NB4 (cell line): ENCODE data around the gene TBC1D2B.

Source experiments
- POLR2A ChIP-seq: IDR thresholded peaks from 2 replicates; pipeline ENCODE4 v1.6.1; 2011; ENCODE audit warnings: mild to moderate bottlenecking; ENCODE audit not compliant: insufficient read length; ENCODE audit errors: extremely low read depth
- TF ChIP-seq, protein P1 (sequence below): IDR thresholded peaks from one replicate; pipeline ENCODE4 v1.5.1; 2012; ENCODE audit warnings: low read depth, low read length
- TF ChIP-seq, protein P2 (sequence below): IDR thresholded peaks from 2 replicates; pipeline ENCODE4 v1.6.1; 2011; ENCODE audit warnings: low read depth, low read length

DNA sequence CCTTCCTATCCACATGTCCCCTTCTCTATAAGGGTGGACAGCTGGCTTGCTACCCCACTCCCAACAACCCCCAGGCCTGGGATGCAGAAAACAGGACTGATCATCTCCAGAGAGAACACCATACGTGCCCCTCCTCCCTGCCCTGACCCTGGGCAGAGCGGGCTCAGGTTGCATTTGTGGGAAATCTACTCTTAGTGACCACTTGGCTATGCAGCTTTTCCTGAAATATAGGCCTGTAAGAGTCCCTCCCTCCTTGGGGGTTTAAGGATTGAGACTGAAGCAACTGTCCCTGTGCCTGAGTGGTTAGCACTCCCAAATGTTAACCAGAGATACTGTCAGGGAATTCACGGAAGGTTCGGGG is 26.6 kb upstream of the TBC1D2B start:
- TF ChIP-seq, protein P1, sequence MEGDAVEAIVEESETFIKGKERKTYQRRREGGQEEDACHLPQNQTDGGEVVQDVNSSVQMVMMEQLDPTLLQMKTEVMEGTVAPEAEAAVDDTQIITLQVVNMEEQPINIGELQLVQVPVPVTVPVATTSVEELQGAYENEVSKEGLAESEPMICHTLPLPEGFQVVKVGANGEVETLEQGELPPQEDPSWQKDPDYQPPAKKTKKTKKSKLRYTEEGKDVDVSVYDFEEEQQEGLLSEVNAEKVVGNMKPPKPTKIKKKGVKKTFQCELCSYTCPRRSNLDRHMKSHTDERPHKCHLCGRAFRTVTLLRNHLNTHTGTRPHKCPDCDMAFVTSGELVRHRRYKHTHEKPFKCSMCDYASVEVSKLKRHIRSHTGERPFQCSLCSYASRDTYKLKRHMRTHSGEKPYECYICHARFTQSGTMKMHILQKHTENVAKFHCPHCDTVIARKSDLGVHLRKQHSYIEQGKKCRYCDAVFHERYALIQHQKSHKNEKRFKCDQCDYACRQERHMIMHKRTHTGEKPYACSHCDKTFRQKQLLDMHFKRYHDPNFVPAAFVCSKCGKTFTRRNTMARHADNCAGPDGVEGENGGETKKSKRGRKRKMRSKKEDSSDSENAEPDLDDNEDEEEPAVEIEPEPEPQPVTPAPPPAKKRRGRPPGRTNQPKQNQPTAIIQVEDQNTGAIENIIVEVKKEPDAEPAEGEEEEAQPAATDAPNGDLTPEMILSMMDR = no peak
- TF ChIP-seq, protein P2, sequence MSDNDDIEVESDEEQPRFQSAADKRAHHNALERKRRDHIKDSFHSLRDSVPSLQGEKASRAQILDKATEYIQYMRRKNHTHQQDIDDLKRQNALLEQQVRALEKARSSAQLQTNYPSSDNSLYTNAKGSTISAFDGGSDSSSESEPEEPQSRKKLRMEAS = no peak
- TF ChIP-seq POLR2A = no peak
